ENCODE results near the gene MXI1. TPM values are rescaled to one million over a fixed set of nuclear protein-coding genes. Genes with fewer than 3 reads are reported as not detected.

MXI1 gene
- total and polyA plus RNA-seq, 10 donors = 6.8 to 49.4 (median 19.4) TPM

- peaks cover 34 to 65% (median 47%) of the 10 kb centered on the region in 6 donors for H3K4me1 ChIP-seq
- 64 to 83% (median 73%) methylated on average over 5 of the region's 5 CpGs for WGBS, 5 donors
- no peaks in the 10 kb centered on the region for H3K27me3 ChIP-seq (replicated peaks in 1 of 7)
- TF ChIP-seq POLR2A (IDR thresholded peaks at IDR 0.05) = no peak
- TF ChIP-seq CTCF (IDR thresholded peaks at IDR 0.05 in 8 of 11, conservative IDR thresholded peaks at IDR 0.05 in 3 of 11) = no peak
- no peak for TF ChIP-seq POLR2AphosphoS5 (IDR thresholded peaks at IDR 0.05)
- intact Hi-C loops (cut with DNase I; ENCODE audit: low total_unique reads) = no loop called here
- H3K27ac ChIP-seq = no peak overlapping the region
- no peaks in the 10 kb centered on the region for H3K9me3 ChIP-seq
- no peak for DNase-seq
- peaks cover 4 to 79% (median 59%) of the 10 kb centered on the region in 6 donors for H3K36me3 ChIP-seq
- H3K4me3 ChIP-seq = no peak overlapping the region
These were observed 93.1 kb downstream of the MXI1 start for GRCh38 chr10:110300486-110300986.

DNA sequence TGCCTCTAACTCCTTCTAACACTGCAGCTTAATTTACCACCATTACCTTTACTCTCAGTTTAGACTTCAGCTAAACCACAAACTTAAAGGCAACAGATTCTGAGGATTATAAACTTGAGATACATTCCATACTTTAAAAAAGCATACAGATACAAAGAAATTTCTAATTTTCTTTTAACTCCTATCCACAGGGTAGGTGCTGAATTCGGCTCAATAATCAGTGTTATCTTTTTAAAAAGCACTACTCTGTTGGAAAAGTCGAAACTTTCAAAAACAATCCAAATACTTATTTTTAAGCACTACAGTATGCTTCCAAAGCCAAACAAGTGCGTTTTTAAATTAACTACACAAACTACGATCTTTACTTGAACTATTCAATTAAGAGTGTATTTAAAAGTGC is 96.3 kb downstream of the MXI1 start:
- intact Hi-C loops (cut with DNase I; ENCODE audit: low total_unique reads) = no loop called here
- DNase-seq = no peak
- Histone ChIP-seq H3K36me3 (peaks cover 0 to 47% (median 31%) of the 10 kb centered on the region in 6 donors), H3K4me1 (peaks cover 40 to 81% (median 60%) of the 10 kb centered on the region in 6 donors), H3K4me3 (peak overlapping the region; percentile 72 to 92 (median 82)), H3K9me3 (no peaks in the 10 kb centered on the region), H3K27ac (peak overlapping the region in 3 of 8 donors; percentile 95 to 97 (median 96)), H3K27me3 (replicated peaks in 1 of 7) (no peaks in the 10 kb centered on the region)
- 11 to 22% (median 13%) methylated on average over 4 of the region's 4 CpGs for WGBS, 5 donors
- TF ChIP-seq CTCF (IDR thresholded peaks at IDR 0.05 in 8 of 11, conservative IDR thresholded peaks at IDR 0.05 in 3 of 11) = no peak
- no peak for TF ChIP-seq POLR2AphosphoS5 (IDR thresholded peaks at IDR 0.05)
- no peak for TF ChIP-seq POLR2A (IDR thresholded peaks at IDR 0.05)

- Histone ChIP-seq H3K4me3 (peak overlapping the region; percentile 72 to 92 (median 82)), H3K27ac (peak overlapping the region; percentile 87 to 97 (median 94)), H3K27me3 (replicated peaks in 1 of 7) (no peaks in the 10 kb centered on the region), H3K9me3 (no peaks in the 10 kb centered on the region), H3K4me1 (peaks cover 40 to 81% (median 62%) of the 10 kb centered on the region in 6 donors), H3K36me3 (peaks cover 0 to 40% (median 24%) of the 10 kb centered on the region in 6 donors)
- peak; percentile 93 for DNase-seq
- no peak for TF ChIP-seq POLR2AphosphoS5 (IDR thresholded peaks at IDR 0.05)
- no peak for TF ChIP-seq POLR2A (IDR thresholded peaks at IDR 0.05)
- TF ChIP-seq CTCF (IDR thresholded peaks at IDR 0.05 in 8 of 11, conservative IDR thresholded peaks at IDR 0.05 in 3 of 11) = no peak
- intact Hi-C loops (cut with DNase I; ENCODE audit: low total_unique reads) = no loop called here
- 0 to 1% (median 0%) methylated on average over 23 to 42 of the region's 42 CpGs for WGBS, 5 donors
These were observed 97.0 kb downstream of the MXI1 start for GRCh38 chr10:110304394-110304779.

DNA sequence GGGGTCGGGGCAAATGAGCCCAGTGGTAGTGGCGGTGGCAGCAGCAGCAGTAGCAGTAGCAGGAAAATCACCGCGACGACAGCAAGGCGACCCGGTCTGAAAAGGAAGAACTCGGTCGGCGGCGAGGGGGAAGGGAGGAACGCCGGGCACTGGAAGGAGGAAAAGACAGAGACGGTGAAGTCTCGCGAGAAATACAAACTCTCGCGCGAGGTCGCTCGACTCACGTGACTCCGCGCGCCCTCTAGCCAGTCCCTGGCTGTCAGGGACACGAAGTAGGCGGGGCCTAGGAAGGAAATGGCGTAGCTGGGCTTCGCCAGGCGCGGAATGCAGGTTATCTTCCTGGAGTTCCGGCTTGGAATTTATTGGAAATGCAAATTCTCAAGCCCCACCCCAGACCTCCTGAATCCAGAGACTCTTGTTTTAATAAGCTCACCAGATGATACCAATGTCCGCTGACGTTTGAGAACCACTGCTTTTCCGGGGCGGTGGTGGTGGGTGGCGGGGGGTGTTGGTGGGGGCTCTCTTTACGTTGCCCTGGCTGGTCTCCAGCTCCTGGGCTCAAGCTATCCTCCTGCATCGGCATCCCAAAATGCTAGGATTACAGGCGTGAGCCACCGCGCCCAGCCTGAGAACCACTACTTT is 97.5 kb downstream of the MXI1 start, which contains the start of gene SMNDC1:
Gene SMNDC1 (minus strand): TSS at position 141 of the 642 bp plus-strand sequence. CDS start 1,333 bp downstream, outside the sequence.
- WGBS, 5 donors = 0 to 1% (median 1%) methylated on average over 41 to 42 of the region's 42 CpGs
- H3K27ac ChIP-seq = peak within 1 kb of the TSS; percentile 87 to 97 (median 94)
- TF ChIP-seq POLR2A (IDR thresholded peaks at IDR 0.05) (peak in 2 of 3 donors; percentile 41 to 81), POLR2AphosphoS5 (IDR thresholded peaks at IDR 0.05) (peak; percentile 93 to 96 (median 94)), CTCF (IDR thresholded peaks at IDR 0.05 in 8 of 11, conservative IDR thresholded peaks at IDR 0.05 in 3 of 11) (peak in 4 of 11 experiments; percentile 19 to 53 (median 36))
- no peaks in the 10 kb centered on the region for H3K9me3 ChIP-seq
- intact Hi-C loops (cut with DNase I; ENCODE audit: low total_unique reads) = loop anchor here (5.0 kb wide), 1 partner anchor 197 kb away; no protein-coding TSS in a partner anchor
- peak within 1 kb of the TSS; percentile 72 to 92 (median 82) for H3K4me3 ChIP-seq
- peaks cover 0 to 35% (median 21%) of the 10 kb centered on the region in 6 donors for H3K36me3 ChIP-seq
- peak; percentile 98 for DNase-seq
- no peaks in the 10 kb centered on the region for H3K27me3 ChIP-seq (replicated peaks in 1 of 7)
- peaks cover 40 to 81% (median 65%) of the 10 kb centered on the region in 6 donors for H3K4me1 ChIP-seq
